Vagina (tissue), 2 donors: ENCODE results near the gene TBL1X.

Experiments used
- CTCF ChIP-seq, 3 experiments: fragments of 450-650 bp in 2 of 3; fragments of 200-600 bp in 1 of 3; sonication (generic) in 1 of 3; IDR thresholded peaks; one replicate each; pipeline ENCODE4 v1.5.1; 2017 to 2019; ENCODE audit warnings: antibody characterized with exemption in 3 of 3, mild to moderate bottlenecking in 2 of 3, moderate library complexity in 2 of 3
- POLR2A ChIP-seq, 2 donors: fragments of 450-650 bp; IDR thresholded peaks; one replicate each; pipeline ENCODE4 v1.6.1; 2017; ENCODE audit warnings: antibody characterized with exemption in 2 of 2, mild to moderate bottlenecking in 2 of 2, moderate library complexity in 2 of 2
- POLR2AphosphoS5 ChIP-seq, 2 donors: sonication (generic); formaldehyde crosslinking; IDR thresholded peaks; one replicate each; pipeline ENCODE4 v1.9.0; 2017; ENCODE audit warnings: antibody characterized with exemption in 2 of 2, mild to moderate bottlenecking in 2 of 2, low read depth in 1 of 2; ENCODE audit not compliant: insufficient read depth in 1 of 2

- no peak for TF ChIP-seq CTCF (IDR thresholded peaks at IDR 0.05)
- TF ChIP-seq POLR2A (IDR thresholded peaks at IDR 0.05), result no peak
- no peak for TF ChIP-seq POLR2AphosphoS5 (IDR thresholded peaks at IDR 0.05; ENCODE audit: insufficient read depth in 1 of 2, low read depth in 1 of 2)
Measured at GRCh38 chrX:9525511-9526248, 60.8 kb downstream of the TBL1X start.
